ENCODE results near the gene UFM1.

- no peak for TF ChIP-seq YY1 (IDR thresholded peaks at IDR 0.05; ENCODE audit: insufficient read depth, insufficient read length)
- TF ChIP-seq SUZ12 (IDR thresholded peaks at IDR 0.05; ENCODE audit: extremely low read depth, insufficient read depth, insufficient read length), result no peak
- TF ChIP-seq ZNF274 (IDR thresholded peaks at IDR 0.05; ENCODE audit: low read depth, low read length), result no peak
These were observed 62.6 kb downstream of the UFM1 start for GRCh38 chr13:38412266-38412665.

Measured in NT2/D1 (cell line).